Activated CD8-positive, alpha-beta T cell treated with anti-CD3 and anti-CD28 coated beads for 36 hours (primary cell): Measurements from ENCODE around the gene AGR3. TPM values are rescaled to one million over a fixed set of nuclear protein-coding genes. Genes with fewer than 3 reads are reported as not detected.

ENCODE experiments used
- ATAC-seq: fragments of 200-7000 bp; cut with Tn5 transposase; one replicate; pipeline ENCODE4 v1.10.0; 2021; ENCODE audit warnings: mild to moderate bottlenecking, moderate library complexity
- CTCF ChIA-PET: fragments of 350-600 bp; sonication (Branson Sonifier 250); formaldehyde crosslinking; loops from one replicate; lab custom pipeline; 2021; ENCODE audit warnings: antibody characterized with exemption; lab: Charles Lee
- POLR2A ChIA-PET: fragments of 350-600 bp; sonication (Branson Sonifier 250); formaldehyde crosslinking; loops from one replicate; lab custom pipeline; 2021; ENCODE audit warnings: antibody characterized with exemption; lab: Charles Lee
- DNase-seq: peaks from one replicate; pipeline ENCODE4 v3.0.0-alpha.2; 2020
- H3K27ac Mint-ChIP-seq: one replicate; pipeline ENCODE4 v1.8.0; 2021; ENCODE audit warnings: mild to moderate bottlenecking, mixed read lengths
- H3K27me3 Mint-ChIP-seq: one replicate; pipeline ENCODE4 v1.8.0; 2021; ENCODE audit warnings: mixed read lengths
- H3K36me3 Mint-ChIP-seq: one replicate; pipeline ENCODE4 v1.8.0; 2021; ENCODE audit warnings: low read depth, mixed read lengths
- H3K4me1 Mint-ChIP-seq: one replicate; pipeline ENCODE4 v1.8.0; 2021; ENCODE audit warnings: low read depth, mixed read lengths
- H3K4me3 Mint-ChIP-seq: one replicate; pipeline ENCODE4 v1.8.0; 2021; ENCODE audit warnings: mild to moderate bottlenecking, moderate library complexity, mixed read lengths
- H3K9me3 Mint-ChIP-seq: one replicate; pipeline ENCODE4 v1.8.0; 2021; ENCODE audit warnings: mixed read lengths
- intact Hi-C: fragments of 100-400 bp; cut with micrococcal nuclease; formaldehyde crosslinking; loops from one replicate; pipeline ENCODE4 v1.10.0; 2022
- total RNA-seq, 2 experiments: library from RNA; stranded (reverse); gene quantifications; one replicate each; pipeline ENCODE4 v1.2.3, GENCODE V29; 2021
- TF ChIP-seq, protein P1 (sequence below): fragments of 200-600 bp; IDR thresholded peaks from one replicate; pipeline ENCODE4 v1.8.0; 2022; ENCODE audit warnings: antibody characterized with exemption, mild to moderate bottlenecking

The AGR3 gene
- total RNA-seq, 2 experiments from 2014 or later, result not detected

DNA sequence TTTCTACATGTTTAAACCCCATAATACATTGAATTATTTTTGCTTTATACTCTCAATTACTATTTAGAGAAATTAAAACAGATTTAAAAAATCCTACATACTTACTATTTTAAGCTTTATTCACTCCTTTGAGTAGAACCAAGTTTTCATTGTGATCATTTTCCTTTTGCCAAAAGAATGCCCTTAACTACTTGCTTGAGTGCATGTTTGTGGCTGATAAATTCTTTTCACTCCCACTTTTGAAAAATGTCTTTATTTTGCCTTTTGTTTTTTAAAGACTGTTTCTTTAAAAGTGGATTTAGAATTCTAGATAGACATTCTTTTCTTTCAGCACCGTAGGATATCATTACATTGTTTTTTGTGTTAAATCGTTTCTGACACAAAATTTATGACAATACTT, 22.3 kb upstream of the AGR3 start:
- H3K36me3 Mint-ChIP-seq, result no peaks in the 10 kb centered on the region
- H3K27me3 Mint-ChIP-seq, result no peaks in the 10 kb centered on the region
- ATAC-seq (no peak), DNase-seq (no peak)
- H3K4me1 Mint-ChIP-seq, result no peaks in the 10 kb centered on the region
- ChIA-PET CTCF (no interaction called here), POLR2A (no interaction called here)
- no peak overlapping the region for H3K4me3 Mint-ChIP-seq
- intact Hi-C loops, result no loop called here
- H3K27ac Mint-ChIP-seq, result no peak overlapping the region
- H3K9me3 Mint-ChIP-seq, result no peaks in the 10 kb centered on the region
- TF ChIP-seq, protein P1, sequence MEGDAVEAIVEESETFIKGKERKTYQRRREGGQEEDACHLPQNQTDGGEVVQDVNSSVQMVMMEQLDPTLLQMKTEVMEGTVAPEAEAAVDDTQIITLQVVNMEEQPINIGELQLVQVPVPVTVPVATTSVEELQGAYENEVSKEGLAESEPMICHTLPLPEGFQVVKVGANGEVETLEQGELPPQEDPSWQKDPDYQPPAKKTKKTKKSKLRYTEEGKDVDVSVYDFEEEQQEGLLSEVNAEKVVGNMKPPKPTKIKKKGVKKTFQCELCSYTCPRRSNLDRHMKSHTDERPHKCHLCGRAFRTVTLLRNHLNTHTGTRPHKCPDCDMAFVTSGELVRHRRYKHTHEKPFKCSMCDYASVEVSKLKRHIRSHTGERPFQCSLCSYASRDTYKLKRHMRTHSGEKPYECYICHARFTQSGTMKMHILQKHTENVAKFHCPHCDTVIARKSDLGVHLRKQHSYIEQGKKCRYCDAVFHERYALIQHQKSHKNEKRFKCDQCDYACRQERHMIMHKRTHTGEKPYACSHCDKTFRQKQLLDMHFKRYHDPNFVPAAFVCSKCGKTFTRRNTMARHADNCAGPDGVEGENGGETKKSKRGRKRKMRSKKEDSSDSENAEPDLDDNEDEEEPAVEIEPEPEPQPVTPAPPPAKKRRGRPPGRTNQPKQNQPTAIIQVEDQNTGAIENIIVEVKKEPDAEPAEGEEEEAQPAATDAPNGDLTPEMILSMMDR, result no peak

- ATAC-seq, result no peak
- POLR2A ChIA-PET, result no interaction called here
- CTCF ChIA-PET, result no interaction called here
- intact Hi-C loops, result no loop called here
- TF ChIP-seq, protein P1, result no peak
- no peaks in the 10 kb centered on the region for H3K4me1 Mint-ChIP-seq
- no peaks in the 10 kb centered on the region for H3K36me3 Mint-ChIP-seq
- H3K27ac Mint-ChIP-seq, result no peak overlapping the region
- no peak overlapping the region for H3K4me3 Mint-ChIP-seq
- DNase-seq, result no peak
- no peaks in the 10 kb centered on the region for H3K27me3 Mint-ChIP-seq
- no peaks in the 10 kb centered on the region for H3K9me3 Mint-ChIP-seq
Observed at GRCh38 chr7:16900209-16900768, 18.5 kb upstream of the AGR3 start.

DNA sequence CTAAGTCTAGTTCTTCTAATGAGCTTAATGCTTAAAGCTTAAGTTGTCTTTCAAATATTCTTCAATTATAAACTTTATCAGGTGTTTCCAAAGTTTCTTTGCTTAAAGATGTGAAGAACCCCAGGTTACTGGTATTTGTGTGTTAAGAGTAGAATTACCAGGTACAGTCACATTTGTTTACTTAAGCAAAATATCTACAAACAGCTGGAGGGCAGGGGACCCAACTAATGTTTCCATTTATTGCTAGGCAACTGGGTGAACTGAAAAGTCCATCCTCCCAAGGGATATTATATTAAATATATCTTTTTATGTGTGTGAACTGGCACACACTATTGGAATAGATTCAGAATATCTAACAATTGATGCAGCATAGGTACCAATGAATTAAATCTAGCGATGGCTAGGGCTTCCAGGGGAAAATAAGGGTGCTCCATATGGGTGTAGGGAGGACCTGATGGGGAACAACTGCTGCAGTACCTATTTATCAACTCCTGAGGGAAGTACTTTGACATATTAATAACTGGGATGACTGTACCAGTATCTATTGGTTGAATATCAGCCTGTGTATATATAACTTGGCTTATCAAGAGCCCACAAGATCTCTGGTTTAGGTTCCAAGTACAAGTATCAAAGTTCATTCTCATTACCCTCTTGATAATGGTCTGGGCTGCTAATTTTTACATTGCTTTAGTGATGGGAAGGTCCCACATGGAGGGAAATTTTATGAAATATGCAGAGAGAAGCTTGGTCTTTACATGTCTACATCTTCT, 10.3 kb upstream of the AGR3 start:
- intact Hi-C loops, result no loop called here
- ChIA-PET POLR2A (no interaction called here), CTCF (interaction anchor here (0.6 to 3.0 kb wide), 11 partner anchors 11 to 92 kb away, joined by 3 to 27 read pairs (median 3); no protein-coding TSS in a partner anchor)
- ATAC-seq (no peak), DNase-seq (no peak)
- Mint-ChIP-seq H3K36me3 (no peaks in the 10 kb centered on the region), H3K4me1 (peaks cover 8% of the 10 kb centered on the region), H3K27ac (no peak overlapping the region), H3K9me3 (no peaks in the 10 kb centered on the region), H3K27me3 (peaks cover under 1% of the 10 kb centered on the region), H3K4me3 (no peak overlapping the region)
- TF ChIP-seq, protein P1, result no peak

DNA sequence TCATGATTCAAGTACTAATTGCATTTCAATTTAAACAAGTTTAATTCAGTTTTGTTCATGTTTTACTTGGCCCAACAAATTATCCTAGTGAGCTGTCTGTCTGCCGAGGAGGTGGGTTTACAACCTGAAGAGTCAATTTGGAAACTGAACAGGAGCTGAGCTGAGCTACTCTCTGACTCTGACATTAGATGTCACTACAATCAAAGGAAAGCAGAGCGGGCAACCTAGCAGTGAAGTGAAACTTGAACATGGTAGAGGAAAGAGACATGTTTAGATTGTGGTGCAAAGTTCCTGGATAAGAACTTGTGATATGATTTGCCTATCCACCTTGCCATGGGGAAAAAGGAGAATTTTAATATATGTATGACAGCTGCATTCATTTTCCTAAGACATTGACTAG, 9.6 kb upstream of the AGR3 start:
- H3K9me3 Mint-ChIP-seq, result no peaks in the 10 kb centered on the region
- H3K4me1 Mint-ChIP-seq, result peaks cover 8% of the 10 kb centered on the region
- CTCF ChIA-PET, result interaction anchor here (0.6 to 3.0 kb wide), 13 partner anchors 13 to 640 kb away, joined by 3 to 27 read pairs (median 3); no protein-coding TSS in a partner anchor
- DNase-seq, result peak; percentile 19
- ATAC-seq, result peak; percentile 75
- TF ChIP-seq, protein P1, result peak; percentile 47
- H3K27me3 Mint-ChIP-seq, result peaks cover 1% of the 10 kb centered on the region
- H3K4me3 Mint-ChIP-seq, result no peak overlapping the region
- POLR2A ChIA-PET, result no interaction called here
- no peak overlapping the region for H3K27ac Mint-ChIP-seq
- H3K36me3 Mint-ChIP-seq, result no peaks in the 10 kb centered on the region
- intact Hi-C loops, result no loop called here

DNA sequence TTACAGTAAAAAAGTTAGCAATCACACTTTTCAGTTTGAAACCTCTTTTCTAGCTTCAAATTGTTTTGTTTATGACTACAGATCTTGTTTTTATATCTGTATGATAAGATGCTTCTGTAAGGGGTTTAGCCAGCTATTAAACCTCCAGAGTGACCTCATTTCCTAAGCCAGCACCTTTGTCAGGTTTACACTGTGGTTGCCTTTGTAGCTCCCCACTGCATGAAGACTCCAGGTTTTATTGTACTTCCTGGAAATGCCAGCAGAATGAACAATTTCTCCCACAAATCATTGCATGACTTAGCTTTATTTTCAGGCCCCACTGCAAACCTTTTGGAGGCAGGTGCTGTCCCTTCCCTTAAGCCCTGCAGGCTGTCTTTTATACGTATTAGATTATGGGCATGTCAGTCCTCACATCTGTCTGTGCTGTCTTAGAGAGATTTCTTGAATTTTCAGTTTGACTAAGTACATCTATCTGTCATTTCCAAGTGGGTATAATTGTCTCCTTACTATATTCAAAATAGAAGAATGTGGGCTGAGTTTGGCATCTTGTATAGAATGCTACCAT, 8.2 kb upstream of the AGR3 start:
- Mint-ChIP-seq H3K4me3 (no peak overlapping the region), H3K36me3 (no peaks in the 10 kb centered on the region), H3K9me3 (no peaks in the 10 kb centered on the region), H3K27ac (no peak overlapping the region), H3K27me3 (peaks cover 1% of the 10 kb centered on the region), H3K4me1 (peaks cover 8% of the 10 kb centered on the region)
- TF ChIP-seq, protein P1, result no peak
- intact Hi-C loops, result no loop called here
- ATAC-seq, result peak; percentile 65
- CTCF ChIA-PET, result interaction anchor here (2.1 kb wide), 1 partner anchor 28 kb away, joined by 9 read pairs; no protein-coding TSS in a partner anchor
- POLR2A ChIA-PET, result no interaction called here
- no peak for DNase-seq
